DOHH2 (cell line): ENCODE results near the gene ADGRG7.

Source experiments
- EZH2phosphoT487 ChIP-seq: fragments of 200-600 bp; sonication (generic); IDR thresholded peaks from 2 replicates; pipeline ENCODE4 v1.6.1; 2017; ENCODE audit warnings: borderline replicate concordance, mild to moderate bottlenecking, antibody characterized with exemption, low read length, moderate library complexity, mixed read lengths
- TF ChIP-seq, protein P1 (sequence below): fragments of 200-600 bp; sonication (generic); IDR thresholded peaks from one replicate; pipeline ENCODE4 v1.5.1; 2014; ENCODE audit warnings: antibody characterized with exemption, mild to moderate bottlenecking, low read depth, low read length; ENCODE audit not compliant: poor library complexity, severe bottlenecking

DNA sequence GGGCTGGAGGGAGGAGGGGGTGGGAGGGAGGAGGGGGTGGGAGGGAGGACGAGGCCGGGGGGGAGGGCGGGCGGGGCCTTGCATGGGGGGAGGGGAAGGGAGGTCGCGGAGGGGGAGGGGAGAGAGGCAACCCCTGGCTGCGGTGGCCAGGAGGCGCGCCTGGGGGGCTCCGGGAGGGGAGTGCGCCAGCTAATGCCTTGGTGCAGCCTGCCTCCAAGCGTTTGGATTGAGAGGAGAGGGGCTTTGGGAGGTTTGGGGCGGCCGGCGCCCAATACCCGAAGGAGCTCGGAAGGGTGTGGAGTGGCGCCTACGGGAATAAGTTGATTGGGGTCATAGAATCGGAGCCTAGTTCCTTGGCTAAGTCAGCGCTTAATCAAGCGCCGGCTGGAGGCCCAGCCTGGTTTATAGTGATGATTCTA is 100.5 kb downstream of the ADGRG7 start:
- TF ChIP-seq, protein P1, sequence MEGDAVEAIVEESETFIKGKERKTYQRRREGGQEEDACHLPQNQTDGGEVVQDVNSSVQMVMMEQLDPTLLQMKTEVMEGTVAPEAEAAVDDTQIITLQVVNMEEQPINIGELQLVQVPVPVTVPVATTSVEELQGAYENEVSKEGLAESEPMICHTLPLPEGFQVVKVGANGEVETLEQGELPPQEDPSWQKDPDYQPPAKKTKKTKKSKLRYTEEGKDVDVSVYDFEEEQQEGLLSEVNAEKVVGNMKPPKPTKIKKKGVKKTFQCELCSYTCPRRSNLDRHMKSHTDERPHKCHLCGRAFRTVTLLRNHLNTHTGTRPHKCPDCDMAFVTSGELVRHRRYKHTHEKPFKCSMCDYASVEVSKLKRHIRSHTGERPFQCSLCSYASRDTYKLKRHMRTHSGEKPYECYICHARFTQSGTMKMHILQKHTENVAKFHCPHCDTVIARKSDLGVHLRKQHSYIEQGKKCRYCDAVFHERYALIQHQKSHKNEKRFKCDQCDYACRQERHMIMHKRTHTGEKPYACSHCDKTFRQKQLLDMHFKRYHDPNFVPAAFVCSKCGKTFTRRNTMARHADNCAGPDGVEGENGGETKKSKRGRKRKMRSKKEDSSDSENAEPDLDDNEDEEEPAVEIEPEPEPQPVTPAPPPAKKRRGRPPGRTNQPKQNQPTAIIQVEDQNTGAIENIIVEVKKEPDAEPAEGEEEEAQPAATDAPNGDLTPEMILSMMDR = no peak
- TF ChIP-seq EZH2phosphoT487 = no peak
